CD4-positive, alpha-beta T cell treated with Interleukin-6 at 100 ng/mL for 8 hours (primary cell): ENCODE data around the gene TANGO2.

Source experiments
- DNase-seq: peaks from one replicate; pipeline ENCODE4 v3.0.0-alpha.2; 2020; ENCODE audit warnings: mixed read lengths, low spot score

Gene TANGO2

DNA sequence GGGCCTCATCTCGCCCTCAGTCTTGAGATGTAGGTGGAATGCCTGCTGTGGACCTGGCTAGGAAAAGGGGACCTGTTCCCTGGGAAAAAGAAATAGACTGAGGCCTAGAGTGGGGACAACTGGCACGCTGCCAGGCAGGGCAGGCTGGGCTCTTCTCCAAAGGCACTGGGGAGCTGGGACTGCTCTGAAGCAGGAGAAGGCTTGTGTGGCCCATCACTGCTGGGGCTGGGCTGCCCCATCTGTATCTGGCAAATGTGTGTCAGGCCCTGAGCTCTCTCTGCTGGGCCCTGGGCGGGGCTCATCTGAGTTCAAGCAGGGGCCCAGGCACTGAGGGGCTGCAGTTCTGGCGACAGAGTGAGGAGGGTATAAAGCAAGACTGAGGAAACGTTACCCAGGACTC, 37.2 kb upstream of the TANGO2 start:
- no peak for DNase-seq

DNA sequence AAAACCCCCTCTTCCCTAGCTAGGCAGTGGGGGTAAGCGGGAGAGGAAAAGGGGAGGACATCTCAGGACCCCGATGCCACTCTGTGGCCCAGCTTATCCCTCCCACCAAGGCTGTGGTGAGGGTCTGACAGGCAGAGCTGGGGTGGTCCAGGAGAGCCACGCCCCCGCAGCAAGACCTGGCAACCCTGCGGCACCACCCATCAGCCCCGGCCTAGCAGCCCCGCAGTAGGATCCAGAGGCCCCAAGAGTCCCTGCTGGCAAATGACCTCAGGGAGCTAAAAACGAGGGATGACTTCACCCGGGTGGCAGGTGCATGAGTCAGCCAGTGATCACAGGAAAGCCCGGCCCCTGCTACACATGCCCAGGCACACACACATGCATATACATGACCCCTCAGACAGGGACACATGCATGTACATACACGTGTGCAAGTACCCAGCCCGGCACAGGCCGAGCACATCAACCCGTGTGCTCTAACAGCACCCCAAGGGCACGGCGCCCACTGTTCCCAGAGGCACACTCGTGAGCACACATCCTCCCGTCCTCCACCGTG, 36.6 kb upstream of the TANGO2 start:
- no peak for DNase-seq

DNA sequence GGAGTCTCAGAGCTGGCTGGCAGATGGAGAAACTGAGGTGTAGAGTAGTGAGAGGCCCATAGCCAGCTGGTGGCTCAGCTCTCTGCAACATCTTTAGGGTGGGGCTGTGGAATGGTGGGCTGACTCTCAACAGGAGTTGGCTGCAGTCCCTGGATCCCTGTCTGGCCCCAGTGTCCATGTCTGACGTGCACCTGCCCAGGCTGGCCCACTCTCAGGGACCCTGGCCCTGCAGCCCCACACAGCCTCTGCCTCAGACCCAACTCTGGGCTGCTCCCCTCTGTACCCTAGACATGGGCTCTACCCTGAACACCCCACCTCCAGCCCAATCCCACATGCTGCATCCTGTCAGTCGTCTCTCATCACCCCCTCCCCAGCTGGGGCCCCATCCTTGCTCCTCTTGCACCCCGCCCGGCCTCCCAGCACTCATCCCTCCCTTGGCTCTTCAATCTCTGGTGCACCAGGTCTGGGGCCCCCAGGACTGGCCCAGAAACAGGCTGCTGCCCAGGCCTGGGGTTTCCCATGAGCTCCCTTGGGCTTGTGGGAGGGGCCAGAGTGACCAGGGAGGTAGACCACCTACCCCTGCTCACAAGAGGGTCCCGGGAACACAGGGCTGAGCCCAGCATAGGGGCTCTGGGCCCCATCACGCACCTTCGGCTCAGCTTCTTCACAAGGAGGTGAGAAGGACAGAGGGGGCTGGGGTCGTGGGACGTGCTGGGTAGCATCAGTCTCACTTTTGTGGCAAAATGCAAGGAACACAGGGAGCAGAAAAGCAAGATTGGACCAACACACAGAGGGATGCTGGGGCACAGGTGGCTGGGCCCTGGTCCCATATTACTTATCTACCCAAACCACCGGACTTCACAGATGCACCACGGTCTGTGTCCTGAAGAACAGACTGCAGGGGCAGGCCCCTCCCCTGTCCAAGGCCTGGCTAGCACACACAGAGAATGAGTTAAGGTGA, 35.8 kb upstream of the TANGO2 start:
- no peak for DNase-seq

DNA sequence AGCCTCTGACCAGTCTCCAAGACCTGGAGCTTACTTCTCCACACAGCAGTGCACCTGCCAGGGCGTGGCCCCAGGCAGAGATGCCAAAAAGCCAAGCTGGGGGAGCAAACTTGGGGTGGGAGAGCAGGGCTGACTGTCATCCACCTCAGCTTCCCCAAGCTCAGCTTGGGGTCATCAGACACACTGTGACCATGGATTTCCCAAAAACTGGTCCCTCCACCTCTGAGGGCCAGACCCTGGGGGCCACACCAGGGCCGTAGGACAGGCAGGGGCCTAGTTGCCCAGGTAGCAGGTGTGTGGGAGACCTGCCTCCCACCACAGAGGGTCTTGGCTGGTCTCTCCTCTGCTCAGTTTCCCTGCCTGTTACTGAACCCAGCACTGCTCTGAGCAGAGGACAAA, 34.9 kb upstream of the TANGO2 start:
- no peak for DNase-seq

DNA sequence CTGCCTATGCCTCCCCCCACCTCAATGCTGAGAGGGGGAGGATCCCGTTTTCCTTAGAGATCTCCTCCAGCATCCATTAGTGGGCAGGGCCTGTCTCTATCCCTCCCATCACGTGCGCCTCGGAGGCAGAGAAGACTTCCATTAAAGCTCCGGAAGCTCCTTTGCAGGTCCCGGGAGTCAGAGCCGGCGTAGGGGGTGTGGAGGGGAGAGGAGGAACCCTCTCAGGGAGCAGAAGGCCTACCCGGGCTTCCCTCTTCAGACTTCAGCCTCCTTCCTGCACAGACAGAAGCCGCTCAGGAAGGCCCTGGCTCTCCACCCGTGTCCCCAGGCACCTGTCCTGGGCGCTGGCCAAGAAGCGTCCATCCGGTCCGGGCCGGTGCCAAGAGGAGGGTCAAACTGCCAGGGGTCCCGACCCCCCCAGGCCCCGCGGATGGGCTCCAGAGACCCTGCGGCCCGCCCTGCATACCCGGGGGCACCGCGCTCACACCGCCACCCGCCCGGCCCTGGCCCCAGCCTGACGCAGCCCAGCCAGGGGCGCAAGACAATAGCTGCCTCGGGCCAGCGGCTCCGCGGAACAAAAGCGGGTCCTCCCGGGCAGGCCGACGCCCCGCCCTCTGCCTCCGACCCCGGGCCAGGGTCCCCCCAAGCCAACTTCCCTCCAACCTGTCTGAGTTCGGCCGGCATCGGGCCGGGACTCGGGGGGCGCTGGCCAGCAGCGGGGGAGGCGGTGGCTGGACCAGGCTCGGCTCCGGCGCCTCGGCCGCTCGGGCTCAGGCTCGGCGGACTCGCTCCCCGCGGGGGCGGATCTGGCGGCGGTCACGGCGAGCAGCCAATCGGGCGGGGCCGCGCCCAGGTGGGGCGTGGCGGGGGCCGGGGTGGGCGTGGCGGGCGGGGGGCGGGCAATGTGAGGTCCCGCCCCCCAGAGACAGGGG, 34.2 kb upstream of the TANGO2 start:
- DNase-seq = peak; percentile 39

DNA sequence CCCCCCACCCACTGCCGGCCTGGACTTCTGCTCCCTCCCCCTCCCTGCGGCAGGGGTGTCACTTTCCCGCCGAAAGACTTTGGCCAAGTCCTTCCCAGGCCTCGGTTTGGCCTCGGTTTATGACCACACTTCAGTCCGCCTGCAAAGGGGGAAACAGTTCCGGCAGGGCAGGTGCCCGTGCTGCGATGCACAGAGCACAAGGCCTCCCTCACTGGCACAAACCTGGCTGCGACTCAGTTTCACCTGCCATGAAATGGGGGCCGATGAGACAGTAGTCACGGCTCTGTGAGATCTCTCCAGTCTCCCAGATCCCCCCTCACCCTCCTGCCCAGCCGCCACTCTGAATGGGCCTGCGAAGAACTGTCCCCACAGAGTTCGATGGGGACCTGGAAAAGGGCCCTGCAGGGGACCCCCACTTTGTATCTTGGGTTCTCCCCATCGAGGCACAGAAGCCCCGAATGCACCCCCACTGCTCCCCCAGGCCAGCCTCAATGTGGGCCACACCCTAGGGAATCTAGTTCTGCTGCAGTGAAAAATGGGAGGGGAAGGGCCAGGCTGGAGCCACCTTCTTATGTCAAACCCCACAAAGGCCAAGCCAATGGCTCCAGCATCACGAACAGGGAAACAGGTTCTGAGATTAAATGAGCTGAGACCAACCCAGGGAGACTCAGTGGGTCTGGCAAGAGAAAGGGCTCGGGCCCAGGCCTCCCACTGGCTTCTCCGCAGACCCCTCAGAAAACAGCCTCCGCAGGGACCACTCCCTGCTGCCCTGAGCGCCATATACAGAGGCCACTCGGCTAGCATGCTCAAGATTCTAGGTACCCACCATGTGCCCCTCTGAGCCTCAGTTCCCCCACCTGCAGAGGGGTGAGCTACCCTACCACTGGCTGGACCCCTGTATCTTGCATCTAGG, 33.3 kb upstream of the TANGO2 start:
- DNase-seq = no peak

DNA sequence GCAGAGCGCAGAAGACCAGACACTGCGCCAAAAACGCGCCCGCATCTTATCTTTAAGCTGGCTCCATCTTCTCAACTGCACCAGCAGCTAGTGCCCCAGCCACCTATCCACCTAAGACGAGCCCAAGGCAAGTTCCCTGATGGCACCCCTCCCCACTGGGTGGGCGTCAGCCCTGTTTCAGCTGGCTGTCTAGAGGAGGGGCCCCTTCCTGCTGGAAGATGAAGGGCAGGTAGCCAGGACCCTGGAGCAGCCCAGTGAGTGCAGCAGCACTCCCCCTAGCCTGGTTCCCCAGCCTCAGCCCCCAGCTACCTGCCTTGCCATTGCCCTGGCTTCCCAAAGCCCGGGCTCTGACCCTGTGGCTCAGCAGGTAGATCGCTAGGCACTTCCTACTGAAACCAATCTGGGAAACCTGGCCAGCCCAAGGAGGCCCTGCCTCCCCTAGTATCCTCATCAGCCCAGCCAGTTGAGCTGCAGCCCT, 32.5 kb upstream of the TANGO2 start:
- no peak for DNase-seq

DNA sequence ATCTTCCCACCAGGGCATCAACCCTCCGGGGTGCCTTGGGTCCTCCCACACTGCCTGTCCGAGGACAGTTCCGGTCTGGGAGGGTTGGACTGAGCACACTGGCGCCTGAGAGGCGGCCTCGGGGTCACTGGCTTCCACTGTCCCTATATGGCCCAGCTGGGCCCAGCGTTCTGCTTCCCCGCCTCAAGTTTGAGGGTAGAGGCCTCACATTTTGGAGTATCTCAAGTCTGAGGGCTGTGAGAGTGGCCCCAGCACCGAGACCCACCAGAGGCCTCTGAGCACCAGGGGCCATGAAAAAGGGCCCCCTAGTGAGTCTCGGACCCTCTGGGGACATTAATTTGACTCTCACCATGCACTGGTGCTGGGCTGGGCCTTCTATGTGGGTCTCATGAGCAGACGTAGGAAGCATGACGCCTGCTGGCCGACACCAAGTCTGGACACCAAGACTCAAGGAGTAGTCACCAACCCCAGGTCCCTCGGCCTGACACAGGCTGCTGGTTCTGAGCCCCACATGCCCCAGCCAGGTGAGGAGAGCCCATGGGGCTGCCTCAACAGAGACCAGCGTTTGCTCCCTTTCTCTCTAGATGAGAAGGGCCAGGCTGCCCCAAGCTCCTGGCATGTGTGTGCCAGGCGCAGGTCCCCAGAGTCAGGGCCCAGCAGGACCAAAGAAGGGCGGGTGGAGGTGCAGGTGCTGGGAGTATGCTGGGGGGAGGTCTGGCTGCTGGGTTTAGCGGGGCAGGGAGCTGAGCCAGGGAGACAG, 31.8 kb upstream of the TANGO2 start:
- no peak for DNase-seq

DNA sequence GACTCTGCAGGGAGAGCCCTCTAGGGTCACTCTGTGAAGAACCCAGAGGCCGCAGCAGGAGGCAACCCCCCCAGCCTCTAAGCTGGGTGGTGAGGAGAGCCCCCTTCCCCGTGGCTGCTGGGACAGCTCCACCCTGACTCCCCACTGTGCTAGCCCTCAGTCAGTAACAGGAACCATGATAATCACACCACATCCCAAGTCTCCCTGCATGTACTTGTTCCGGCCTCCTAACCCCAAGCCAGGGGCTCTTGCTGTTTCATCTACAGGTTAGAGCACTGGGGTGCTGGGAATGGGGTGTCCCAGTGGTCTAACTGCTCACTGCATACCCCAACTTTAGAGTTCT, 31.2 kb upstream of the TANGO2 start:
- no peak for DNase-seq

DNA sequence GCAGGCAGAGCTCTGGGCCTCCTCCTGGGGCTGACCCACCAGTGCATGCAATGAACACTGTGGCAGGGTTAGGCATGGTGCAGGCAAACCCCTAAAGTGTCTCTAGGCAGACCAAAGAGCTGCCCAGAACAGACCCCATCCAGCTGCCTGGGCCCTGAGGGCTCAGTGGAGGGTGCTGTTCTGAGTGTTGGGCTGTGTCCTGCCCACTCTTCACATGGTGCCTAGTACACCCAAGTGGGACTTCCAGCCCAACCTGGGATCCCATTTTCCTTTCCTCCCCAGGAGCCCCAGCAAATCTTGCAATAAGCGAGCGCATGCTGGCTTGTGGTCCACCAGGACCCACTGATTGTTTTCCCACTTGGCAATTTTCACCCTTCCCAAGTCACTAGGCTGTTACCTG, 30.7 kb upstream of the TANGO2 start:
- no peak for DNase-seq

DNA sequence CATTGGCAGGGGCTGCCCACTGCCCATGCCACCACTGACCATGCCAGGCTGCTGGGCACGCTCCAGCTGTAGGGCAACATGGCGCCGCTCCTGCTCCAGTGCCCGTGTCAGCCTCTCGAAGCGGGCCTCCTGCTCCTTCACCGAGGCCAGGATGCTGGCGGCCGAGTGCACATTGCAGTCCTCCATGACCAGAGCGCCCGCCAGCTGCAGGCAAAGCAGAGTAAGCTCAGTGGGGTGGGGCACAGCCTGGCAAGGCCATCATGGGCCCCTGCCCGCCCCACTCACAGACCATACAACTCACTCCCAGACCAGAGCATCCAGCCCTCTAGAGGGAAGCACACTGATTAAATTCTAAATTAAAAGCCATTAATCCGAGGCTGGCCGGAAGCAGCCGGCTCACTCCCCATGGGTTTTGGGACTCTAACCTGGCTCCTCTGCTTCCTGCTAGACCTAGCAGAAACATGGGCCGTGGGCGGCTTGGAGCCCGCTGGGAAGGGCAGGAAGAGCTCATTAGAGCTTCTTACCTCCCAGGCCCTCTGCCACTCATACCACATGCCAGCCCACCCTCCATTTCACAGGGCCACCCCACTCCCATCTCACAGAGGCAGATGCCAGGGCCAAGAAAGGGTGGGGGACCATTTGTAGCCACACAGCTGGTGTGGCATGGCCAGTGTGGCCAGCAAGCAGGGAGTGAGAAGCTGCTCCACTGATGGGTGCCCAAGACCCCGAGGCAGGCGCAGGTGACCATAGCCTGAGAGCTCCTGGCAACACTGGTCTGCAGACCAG, 30.1 kb upstream of the TANGO2 start:
- no peak for DNase-seq

DNA sequence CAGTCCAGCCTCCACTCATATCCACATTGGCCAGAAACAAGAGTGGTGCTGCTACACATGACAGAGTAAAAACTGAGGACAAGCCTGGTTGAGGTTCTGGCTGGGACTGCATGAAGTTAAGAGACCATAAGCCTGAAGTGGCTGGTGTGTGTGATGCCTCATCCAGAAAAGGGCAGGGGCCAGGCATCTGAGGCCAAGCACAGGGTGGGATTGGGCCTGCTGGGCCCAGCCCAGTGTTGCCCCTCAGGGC, 29.6 kb upstream of the TANGO2 start:
- no peak for DNase-seq

DNA sequence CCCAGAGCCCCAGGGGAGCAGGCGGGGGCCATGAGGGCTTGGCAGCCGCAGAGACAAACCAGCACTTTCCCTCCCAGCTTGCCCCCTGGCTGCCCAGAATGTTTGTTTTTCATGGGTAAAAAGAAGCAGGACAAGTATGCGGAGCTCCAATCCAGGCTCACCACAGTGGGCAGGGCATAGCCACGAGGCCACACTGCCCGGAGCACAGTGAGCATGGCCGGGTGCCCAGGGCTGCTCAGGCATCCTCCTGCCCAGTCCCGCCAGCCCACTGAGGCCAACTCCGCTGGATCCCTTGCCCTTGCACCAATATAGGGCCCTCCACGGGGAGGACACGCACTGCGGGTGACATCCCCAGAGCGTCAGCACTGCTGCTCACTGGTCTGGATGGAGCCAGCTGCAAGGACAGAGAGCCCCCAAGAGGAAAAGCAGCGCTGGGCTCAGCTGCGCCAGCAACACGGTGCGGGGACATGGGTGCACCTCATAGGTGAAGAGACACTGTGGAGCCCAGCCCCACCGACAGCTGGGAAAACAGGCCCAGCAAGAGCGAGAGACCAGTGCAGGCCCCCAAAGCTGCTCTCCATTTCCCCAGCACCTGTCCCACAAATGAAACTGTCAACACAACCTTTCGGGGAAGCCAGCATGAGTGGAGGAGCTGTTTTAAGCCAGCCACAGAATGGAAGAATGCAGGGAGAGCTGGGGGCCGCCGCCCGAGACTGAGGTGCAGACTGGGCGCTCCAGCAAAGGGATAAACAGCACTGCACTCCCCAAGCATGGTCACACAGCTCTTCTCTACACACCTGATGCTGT, 29.1 kb upstream of the TANGO2 start:
- no peak for DNase-seq

DNA sequence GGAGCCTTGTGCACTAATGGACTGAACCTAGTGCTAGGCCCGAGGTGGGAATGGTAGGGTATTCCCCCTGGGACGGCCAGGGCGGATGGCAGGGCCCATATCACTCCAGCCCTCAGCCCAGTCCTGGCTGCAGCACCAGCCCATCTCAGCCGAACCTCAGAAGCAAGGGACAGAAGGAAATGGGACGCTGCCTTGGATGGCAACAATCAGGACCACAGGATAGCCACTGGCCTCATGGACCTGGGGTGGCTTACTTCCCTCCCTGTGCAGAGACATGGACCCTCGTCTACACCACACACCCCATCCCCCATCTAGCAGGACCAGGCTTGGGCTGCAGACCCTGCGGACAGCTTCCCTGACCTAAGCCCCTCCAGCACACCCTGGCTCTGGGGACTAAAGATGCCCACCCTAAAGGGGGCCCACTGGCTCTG, 28.4 kb upstream of the TANGO2 start:
- DNase-seq = no peak

DNA sequence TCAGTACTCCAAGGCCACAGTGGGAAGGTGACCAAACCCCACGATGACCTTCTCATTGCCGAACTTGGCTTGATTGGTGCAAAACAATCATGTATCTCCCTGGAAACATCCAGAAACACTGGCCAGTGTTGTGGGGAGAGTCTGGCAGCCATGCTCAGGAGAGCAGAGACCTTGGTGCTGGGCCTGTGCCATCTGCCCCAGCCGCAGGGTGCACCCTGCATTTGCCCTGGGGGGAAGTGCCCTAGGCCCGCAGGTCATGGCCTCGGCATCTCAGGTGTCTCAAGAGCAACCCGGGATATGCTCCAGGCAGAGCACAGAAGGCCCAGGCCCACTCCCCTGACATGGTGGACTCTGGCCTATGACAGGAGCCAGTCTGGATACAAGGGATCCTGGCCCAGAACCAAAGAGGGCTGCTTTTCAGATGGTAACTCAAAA, 28.0 kb upstream of the TANGO2 start:
- no peak for DNase-seq

DNA sequence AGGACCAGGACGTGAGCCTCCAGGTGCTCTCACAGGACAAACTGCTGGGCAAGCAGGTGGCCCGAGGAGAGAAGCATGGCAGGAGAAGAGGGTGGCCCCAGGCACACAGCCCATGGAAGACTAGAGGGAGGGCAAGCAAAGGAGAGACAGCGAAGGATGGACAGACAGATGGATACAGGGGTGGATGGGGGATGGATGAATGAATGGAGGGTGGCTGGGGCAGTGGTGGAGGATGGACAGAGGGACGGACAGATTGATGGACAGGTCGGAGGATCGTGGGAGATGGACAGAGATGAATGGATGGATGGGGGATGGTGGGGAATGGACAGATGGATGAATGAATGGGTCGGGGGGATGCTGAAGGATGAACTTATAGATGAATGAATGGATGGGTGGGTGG, 27.0 kb upstream of the TANGO2 start:
- no peak for DNase-seq

DNA sequence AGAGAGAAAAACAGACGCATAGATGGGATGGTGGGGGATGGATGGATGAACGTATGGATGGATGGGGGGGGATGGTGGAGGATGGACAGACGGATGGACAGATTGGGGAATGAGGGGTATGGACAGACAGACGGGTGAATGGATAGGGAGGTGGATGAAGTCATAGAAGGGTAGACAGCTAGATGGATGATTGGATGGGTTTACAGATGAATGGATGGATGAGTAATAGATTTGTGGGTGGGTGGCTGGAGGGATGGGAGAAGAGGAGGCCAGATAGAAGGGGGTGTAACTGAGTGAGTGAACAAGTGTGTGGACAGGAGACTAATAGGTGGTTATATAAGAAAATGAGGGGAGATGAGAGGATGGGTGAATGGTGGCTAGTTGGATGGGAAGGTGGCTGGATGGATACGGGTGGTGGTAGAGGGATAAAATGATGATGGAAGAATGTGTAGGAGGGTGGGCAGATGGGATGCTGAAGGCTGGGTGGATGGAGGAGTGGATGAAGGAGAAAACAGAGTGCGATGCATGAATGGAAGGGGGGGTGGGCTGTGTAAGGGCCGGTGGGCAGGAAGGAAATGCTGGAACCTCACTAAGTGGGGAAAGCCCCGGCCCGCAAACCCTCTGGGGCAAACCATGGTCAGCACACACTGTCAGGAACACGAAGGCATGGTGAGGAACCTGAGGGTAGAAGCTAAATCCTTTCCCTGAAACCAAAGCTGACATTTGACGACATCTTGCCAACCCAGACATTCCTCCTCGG, 25.9 kb upstream of the TANGO2 start:
- no peak for DNase-seq

DNA sequence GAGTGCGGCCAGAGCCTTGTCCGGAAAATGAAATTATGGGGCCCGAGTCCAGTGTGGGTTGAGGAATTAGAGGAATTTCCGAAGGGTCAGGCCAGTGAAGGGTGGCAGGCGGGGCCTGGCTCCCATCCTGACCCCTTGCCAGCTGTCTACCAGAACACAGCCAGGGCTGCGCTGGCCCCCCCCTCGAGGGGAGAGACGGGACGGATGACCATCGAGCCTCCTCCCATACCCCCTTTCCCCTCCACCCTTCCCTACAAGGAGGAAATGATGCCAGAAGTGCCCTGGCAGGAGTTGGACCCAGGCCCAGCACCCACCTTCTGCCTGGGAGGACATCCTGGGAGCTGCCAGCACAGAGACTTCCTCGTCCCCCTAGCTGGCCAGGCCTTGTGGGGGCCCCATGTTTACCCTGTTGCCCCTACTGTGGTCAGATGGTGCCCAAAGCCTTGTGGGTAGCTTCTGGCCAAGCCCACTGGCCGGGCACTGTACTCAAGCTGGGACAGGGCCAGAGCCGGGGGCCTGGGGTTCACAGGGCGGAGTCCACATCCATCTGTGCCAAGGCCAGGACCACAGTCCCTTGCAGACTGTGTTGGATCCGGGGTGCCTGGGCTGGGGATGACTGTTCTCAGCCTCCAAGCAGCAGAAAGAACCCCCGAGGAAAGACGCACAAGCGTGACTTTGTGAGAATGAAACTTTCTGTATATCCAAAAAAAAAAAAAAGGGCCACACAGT, 25.1 kb upstream of the TANGO2 start:
- DNase-seq = no peak
